Measurements from ENCODE around the gene BMP2K.
A peak's percentile ranks its signal among the peaks of the same experiment; 100 is the strongest.

The BMP2K gene

GRCh38 chr4:78764498-78764961 lies 11.6 kb upstream of the BMP2K start:
- no peak for DNase-seq (ENCODE audit: low read depth)

- DNase-seq (ENCODE audit: low read depth) = no peak
Observed at GRCh38 chr4:78765432-78766006, 10.6 kb upstream of the BMP2K start.

DNA sequence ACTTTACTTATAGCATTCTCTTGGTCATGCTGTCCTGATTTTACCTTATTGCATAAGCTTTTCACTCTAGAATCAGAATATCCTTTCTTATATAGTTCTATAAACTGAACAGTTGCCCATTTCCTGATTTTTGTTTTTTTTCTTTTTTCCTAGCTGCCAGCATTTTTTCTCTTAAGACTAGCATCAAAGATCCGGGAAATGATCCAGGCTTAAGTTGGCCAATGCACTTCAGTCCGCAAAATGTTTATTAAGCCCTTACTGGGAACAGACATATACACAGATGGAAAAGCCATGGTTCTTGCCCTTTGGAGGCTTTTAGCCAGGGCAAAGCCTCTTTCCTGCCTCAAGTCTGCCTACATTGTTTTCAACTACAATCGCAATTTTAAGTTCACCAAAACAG lies 10.1 kb upstream of the BMP2K start:
- DNase-seq (ENCODE audit: low read depth) = no peak

DNA sequence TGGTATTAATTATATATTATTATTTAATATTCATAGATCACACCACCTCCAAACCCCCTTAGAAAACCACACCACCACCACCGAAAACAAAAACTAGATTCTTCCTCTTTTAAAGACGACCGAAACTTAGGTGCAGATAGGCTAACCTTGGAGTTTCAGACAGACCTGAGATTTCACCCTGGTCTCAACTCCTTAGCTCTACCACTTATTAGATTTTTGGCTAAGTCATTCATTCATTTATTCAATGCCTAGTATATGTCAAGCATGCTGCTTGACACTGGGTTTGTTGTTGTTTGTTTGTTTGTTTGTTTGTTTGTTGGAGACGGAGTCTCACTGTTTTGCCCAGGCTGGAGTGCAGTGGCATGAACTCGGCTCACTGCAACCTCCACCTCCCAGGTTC lies 9.5 kb upstream of the BMP2K start:
- DNase-seq (ENCODE audit: low read depth) = no peak

- DNase-seq (ENCODE audit: low read depth) = no peak
Observed at GRCh38 chr4:78767350-78767749, 8.8 kb upstream of the BMP2K start.

DNA sequence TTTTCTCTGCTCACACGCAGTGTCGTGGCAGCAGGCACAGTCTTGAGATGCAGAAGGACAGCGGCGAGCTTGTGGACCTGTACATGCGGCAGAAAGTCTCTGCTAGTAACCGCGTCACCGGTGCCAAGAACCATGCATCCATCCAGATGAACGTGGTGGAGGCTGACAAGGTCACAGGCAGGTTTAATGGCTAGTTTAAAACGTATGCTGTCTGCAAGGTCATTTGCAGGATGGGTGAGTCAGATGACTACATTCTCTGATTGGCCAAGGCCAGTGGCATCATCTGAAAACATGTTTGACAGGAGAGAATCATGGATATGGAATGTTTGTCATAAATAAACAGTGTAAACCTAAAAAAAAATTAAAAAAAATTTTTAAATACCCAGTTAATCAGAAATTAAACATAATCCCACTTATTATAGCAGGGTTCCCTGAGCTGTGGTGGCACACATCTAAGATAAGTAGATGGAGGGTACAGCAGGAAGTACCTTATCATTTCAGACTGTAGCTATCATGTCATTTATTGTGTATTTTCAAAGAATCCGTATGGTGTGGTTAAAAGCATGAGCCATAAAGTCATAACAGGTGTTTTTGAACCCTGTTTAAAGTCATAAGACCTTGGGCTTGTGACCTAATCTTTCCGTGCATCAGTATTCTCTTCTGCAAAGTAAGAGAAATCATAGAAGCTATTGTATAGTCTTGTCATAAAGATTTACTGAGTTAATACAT lies 7.5 kb upstream of the BMP2K start:
- no peak for DNase-seq (ENCODE audit: low read depth)

DNA sequence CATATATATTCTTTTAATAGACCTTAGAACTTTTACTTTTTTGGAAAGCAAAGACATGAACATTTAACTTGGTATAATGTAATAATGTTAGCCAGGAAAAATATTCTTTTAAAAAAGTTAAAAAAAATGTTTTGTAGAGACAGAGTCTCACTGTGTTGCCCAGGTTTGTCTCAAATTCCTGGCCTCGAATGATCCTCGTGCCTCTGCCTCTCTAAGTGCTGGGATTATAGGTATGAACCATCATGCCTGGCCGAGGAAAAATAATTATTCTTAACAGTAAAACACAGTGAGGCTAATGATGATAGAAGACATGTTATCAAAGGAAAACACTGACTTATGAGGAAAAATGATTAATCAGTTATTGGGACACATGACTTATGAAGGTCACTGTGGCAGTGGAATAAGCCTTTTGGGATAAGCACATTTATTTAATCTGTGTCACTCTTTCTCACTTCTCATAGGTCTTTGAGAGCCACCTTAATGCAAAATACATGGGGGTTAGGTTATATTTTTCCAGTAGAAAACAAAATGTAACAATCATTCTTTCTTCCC lies 6.0 kb upstream of the BMP2K start:
- DNase-seq (ENCODE audit: low read depth) = no peak

DNA sequence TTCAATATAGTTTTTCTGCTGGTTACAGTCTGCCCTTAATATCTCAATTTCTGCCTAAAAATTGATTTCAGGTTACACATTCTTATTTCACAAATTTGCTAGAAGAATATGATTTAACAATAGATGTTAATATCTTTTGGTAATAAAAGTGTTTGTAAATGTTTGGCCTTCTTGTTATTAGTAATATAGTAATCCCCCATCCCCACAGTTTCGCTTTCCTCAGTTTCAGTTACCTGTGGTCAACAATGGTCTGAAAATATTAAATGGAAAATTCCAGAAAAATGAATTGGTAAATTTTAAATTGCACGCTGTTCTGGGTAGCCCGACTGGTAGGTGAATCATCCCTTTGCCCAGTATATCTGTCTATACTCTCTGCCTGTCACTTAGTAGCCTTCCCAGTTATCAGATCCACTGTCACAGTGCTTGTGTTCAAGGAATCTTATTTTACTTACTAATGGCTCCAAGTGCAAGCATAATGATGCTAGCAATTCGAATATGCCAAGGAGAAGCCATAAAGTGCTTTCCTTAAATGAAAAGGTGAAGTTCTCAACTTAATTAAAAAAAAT lies 3.5 kb upstream of the BMP2K start:
- no peak for DNase-seq (ENCODE audit: low read depth)

DNA sequence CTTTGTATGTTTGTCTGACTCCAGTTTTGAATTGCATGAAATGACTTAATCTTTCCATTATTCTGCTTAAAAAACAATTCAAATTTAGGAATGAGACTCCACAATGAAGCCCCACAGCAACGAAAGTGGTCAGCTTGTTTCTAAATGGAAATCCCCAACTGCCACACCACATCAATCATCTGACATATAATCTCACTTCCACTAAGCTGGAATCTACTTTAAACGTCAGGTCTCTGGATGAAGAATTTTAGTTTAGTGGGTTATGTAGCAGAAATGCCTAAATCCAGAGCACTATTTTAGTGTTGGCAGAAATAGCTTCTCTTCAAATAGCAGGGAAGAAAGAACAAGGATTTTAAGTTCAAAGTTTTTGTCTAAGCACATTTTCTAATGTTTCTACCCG lies 1.7 kb upstream of the BMP2K start:
- DNase-seq (ENCODE audit: low read depth) = no peak

GRCh38 chr4:78775303-78776078 lies 659 bp upstream of the BMP2K start:
- peak; percentile 80 for DNase-seq (ENCODE audit: low read depth)

GRCh38 chr4:78776729-78777575 lies 802 bp downstream of the BMP2K start:
- peak; percentile 27 for DNase-seq (ENCODE audit: low read depth)

- DNase-seq (ENCODE audit: low read depth) = no peak
Observed at GRCh38 chr4:78777576-78777940, 1.4 kb downstream of the BMP2K start.

DNA sequence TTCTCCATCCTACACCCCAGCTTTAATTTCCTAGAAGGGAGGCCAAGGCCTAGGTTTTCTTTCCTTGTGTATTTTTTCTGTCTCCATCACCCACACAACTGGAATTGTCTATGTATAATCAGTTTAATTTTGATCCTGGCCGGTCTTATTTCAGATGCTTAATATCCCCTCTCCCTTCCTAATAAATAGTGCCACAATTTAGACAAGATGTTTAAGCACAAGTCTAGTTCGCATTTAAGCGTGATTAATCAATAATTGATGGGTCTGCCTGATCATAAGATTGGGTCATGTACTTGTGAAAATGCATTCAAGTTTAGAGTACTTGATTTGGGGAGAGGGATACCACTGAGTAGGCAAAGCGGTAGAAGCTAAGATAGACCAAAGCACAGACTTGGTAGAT lies 2.4 kb downstream of the BMP2K start:
- DNase-seq (ENCODE audit: low read depth) = no peak

DNA sequence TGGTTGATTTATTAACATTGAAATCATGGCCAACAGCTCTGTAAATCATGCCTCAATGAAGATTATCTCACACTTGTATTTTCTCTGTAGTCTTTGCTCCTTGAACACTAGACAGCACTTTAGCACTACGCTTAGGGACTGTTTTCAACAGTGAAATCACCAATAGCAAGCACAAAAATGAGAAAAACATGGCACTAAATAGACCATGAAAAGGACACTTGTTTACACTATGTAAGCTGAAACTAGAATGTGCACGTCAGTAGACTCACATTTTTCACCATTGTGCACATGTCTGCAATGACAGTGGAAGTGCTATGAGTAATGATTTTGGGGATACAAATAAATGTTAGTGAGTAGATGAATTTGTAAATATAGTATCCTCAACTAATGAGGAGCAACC lies 3.1 kb downstream of the BMP2K start:
- DNase-seq (ENCODE audit: low read depth) = no peak

- DNase-seq (ENCODE audit: low read depth) = no peak
Observed at GRCh38 chr4:78780093-78780492, 3.9 kb downstream of the BMP2K start.

- DNase-seq (ENCODE audit: low read depth) = no peak
Observed at GRCh38 chr4:78781139-78781538, 5.0 kb downstream of the BMP2K start.

DNA sequence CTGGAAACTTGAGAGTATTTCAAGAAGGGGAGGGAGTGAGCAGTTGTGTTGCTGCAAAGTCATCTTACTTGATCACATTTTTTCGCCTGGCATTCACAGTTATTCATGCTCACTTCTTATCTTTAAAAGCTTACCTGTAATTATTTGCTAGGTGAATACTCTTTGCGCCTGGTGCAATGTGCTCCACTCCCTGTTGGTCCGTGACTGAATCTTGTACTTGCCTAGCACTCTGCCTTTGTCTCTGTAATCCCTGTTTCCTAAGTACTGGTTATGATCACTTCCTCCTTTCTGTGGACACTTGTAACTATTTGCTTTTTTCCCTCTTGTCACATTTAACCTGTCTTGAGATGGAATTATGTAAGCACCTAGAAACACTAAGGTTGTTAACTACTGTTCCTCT lies 5.8 kb downstream of the BMP2K start:
- no peak for DNase-seq (ENCODE audit: low read depth)

DNA sequence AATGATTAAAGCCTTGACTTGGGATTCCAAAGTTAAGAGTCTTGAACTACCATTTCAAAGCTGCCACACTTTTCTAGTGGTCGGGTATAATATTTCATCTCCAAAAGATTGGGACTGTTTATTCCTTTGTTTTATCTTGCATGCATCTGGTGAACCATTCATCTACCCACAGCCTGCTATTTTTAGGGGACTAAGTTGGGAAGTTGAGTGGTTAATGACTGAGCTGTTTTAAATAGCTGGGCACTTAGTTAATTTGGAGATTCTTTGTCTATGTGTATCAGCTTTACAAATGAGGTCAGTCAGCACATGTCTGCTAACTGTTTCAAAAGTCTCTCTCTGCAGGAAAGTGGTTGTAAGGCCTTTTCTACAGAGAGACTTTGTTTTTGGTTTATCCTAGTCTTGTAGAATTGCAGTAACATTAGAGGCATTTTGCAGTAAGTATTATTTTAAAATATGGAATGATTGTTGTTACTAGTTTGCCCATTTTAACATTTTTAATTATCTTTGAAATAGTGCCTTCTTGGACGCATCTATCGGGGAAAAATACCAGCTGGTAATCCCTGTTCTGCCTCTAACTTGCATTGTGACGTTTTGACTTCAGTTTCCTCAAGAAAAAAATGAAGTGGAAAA lies 8.2 kb downstream of the BMP2K start:
- DNase-seq (ENCODE audit: low read depth) = no peak

DNA sequence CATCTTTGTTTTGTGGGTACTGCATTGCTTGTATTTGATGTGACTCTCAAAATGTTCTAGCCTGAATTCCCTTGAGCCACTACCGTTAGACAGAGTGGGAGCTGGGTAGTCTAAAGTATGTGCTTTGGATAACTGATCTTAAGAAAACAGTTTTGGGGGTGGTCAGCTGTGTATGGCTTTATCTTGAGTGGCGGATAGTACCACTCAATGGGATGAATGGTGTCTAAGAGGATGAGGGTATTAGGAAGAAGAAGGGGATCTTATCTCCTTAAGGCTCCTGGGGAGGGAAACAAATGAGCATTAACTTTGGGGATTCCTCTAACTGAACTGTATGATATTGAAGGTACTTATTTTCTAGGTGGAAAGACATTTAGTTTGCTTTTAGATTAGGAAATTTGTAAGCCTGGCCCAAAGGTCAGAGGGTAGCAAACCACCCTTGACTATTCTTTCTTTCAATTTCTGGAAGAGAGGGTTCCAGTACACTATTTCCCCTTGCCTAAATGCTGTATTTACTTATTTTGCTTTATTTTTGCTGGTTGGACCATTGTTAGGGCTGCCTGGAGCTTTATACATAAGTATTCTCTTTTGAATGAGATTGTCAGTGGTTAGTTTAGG lies 11.3 kb downstream of the BMP2K start:
- no peak for DNase-seq (ENCODE audit: low read depth)

DNA sequence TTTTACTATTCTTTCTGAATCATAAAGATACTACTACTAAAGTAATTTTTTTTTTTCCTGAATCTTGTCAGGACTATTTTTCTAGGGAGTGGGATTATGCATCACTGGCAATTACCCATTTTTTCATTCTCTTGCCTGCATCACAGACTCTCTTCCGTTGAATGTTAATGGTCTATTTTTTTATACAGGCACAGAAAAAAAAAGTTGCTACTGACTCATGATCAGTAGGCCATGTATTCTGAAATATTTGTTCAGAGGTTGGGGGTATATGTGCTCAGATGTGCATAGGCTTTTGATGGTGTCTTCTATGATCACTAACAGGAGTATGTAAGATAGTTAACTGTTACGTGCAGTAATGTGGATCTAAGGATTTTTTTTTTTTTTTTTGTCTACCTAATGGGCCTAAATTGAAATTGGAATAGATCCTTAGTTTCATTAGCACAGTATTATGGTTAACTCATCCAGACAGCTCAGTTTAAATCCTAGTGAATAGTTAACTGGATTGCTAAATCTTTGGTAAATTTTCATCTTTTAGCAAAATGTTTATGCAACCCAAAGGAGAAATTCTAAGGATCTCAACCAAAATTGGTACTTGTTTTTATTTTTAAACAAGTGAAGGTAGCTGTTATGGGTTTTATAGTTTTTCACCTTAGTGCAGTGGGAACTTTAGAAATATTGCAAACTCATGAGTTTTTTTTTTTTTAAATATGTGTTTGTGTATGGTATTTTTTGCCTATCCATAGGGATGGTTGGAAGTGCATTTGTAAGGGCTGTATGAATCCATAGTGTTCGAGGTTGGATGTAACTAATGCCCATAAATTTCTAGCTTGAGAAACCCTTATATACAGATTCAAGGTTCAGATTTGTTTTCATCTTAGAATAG lies 12.1 kb downstream of the BMP2K start:
- no peak for DNase-seq (ENCODE audit: low read depth)

All from stimulated activated CD8-positive, alpha-beta memory T cell treated with anti-CD3 and anti-CD28 coated beads, Interleukin-4, amount 100 ng/mL, for 24 hours (primary cell).